Amniotic epithelial cell (primary cell): Measurements from ENCODE around the gene DNER.
A peak's percentile ranks its signal among the peaks of the same experiment; 100 is the strongest.

Source experiments
- DNase-seq: peaks from one replicate; pipeline ENCODE4 v3.0.0-alpha.2; 2010; ENCODE audit warnings: low read depth

The DNER gene

GRCh38 chr2:229488232-229488631 is 226.1 kb downstream of the DNER start:
- no peak for DNase-seq

GRCh38 chr2:229486673-229487072 is 227.7 kb downstream of the DNER start:
- no peak for DNase-seq

DNA sequence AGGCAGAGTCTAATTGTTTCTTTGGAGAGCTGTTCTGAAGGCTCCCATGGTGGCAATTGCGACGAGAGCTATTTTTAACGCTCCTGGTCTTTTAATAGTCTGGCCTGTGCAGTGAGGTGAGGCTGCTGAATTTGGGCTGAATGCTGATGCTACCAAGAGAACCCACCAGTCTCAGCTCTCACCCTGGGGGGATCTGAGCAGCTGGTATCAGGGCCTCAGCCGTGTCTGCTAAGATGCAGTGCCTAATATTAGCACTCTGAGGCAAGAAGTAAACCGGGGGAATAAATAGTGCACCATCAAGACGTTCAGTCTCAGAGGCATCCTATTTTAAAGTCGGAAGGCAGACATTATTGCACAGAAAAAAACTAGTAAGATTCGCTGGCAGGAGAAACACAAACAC is 228.5 kb downstream of the DNER start:
- DNase-seq: no peak

DNA sequence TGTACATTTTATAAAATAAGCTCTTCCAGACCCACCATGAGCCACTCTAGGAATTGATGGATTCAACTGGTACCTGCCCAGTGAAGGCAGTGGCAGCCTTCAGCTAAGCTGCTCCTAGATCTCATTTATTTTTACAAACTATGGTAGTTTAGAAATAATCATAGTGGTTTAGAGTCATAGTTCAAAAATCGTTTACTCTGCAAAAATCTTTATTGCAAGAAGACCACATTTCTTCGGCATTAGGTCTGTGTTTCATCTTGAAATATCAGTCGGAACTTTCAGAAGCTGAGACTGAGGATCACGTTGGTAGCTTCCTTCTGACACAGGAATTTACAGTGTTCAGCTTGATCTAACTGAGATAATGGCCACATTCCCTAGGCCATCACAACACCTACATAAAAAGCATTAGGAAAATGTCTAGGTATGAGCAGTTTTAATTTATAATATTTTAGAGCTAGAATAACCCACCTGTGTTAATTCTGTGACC is 237.0 kb downstream of the DNER start:
- DNase-seq: no peak

DNA sequence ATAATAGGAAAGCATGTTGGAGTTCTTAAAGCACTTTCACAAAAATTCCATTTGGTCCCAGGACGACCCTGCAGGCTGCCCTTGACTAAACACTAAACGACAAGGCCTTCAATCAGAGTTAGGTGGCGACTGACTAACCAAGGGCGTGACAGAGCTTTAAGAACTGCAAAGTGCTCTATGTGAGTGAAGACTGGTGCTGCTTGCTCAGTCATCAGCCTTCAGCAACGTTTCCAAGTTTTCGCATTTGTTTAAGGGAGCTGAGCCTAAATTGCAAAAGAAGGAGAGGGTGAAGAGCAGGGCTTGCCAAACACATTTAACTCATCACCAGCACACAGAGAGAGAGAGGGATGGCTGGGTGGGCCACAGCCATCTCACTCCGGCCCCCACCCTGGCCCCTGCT is 238.6 kb downstream of the DNER start:
- DNase-seq: no peak

- DNase-seq: no peak
Observed at GRCh38 chr2:229474125-229474524, 240.2 kb downstream of the DNER start.

DNA sequence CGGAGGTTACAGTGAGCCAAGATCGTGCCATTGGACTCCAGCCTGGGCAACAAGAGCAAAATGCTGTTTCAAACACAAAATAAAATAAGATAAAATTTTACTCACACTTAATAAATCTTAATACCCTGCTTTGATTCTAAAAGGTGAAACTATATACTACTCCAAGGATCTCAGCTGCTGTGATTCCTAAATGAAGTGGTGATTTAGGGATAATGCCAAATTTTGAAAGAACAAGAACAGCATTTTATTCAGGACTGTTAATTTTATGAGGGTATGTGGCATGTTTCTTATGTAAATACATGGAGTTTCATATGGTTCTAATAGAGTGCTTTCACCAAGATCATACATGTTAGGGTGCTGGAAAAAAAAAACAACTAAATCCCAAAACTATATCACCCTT is 243.6 kb downstream of the DNER start:
- DNase-seq: no peak

- no peak for DNase-seq
Observed at GRCh38 chr2:229467783-229468182, 246.6 kb downstream of the DNER start.

- DNase-seq: no peak
Observed at GRCh38 chr2:229463841-229464346, 250.5 kb downstream of the DNER start.

- DNase-seq: no peak
Observed at GRCh38 chr2:229462112-229462511, 252.2 kb downstream of the DNER start.

GRCh38 chr2:229456091-229456490 is 258.3 kb downstream of the DNER start:
- peak; percentile 32 for DNase-seq

DNA sequence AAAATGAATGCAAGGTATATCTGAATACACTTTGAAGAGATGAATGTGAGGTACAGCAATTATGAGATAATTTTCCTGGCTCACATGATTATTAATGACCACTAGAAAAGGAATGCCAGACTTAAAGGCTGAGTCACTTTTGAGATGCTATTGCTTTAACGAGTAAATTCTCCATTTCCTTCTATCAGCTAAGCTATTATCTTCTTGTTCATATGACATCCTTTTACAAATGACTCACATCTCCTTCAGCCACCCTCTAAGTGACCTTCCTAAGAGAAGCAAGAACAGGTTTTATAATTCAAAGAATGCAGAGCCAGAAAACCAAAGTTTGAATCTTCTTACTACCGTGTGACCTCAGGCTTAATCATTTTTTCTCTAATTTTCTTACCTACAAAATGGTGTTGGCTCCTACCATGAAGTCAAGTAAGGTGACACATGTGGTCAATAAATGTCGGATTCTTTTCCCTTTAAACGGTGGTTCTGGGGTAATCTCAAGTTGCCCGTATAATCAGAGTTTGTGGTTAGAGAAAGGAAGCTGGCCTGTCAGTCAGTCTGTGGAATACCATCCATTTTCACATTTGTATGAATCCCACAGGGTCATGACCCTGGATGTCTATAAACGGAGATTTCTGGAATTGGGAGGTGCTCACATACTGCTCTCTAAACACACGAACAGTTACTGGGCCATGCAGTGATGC is 259.3 kb downstream of the DNER start:
- peak; percentile 95 for DNase-seq

DNA sequence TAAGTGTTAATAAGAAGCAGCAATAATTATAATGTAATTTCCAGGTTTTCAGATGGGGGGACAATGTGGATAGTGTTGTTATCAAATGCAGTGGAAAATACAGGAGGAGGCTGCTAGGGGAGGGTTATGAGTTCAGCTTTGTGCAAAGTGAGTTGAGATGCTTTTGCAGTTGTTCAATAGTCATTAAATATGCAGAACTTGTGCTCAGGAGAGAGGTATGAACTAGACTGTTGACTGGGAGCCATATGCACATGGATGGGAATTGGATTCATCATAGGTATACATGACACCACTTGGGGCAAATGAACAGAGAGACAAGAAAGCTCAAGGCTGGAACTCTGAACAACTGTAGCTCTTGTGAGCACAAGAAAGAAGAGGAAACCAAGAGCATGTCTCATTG is 261.1 kb downstream of the DNER start:
- DNase-seq: no peak

DNA sequence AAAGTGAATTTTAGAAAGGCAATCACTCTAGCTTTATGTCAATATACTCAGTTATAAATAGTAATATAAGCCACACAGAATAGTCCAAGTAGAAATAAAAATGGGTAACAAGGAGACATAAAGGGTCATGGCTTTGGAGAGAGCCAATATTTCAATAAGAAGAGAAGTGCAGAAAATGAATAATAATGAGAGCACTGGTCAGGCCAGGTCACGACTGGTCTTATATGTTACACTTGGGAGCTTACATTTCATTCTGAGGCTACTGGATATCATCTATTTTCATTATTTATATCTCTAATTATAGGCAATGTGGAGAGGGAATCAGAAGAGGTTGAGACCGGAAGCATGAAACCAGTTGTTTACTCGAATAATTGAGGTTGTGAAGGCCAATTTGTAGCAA is 262.5 kb downstream of the DNER start:
- no peak for DNase-seq

- no peak for DNase-seq
Observed at GRCh38 chr2:229447227-229447626, 267.1 kb downstream of the DNER start.

- no peak for DNase-seq
Observed at GRCh38 chr2:229446350-229446749, 268.0 kb downstream of the DNER start.

- peak; percentile 74 for DNase-seq
Observed at GRCh38 chr2:229445501-229446211, 268.7 kb downstream of the DNER start.

GRCh38 chr2:229445019-229445418 is 269.3 kb downstream of the DNER start:
- peak; percentile 99 for DNase-seq

GRCh38 chr2:229443546-229444268 is 270.6 kb downstream of the DNER start:
- no peak for DNase-seq

DNA sequence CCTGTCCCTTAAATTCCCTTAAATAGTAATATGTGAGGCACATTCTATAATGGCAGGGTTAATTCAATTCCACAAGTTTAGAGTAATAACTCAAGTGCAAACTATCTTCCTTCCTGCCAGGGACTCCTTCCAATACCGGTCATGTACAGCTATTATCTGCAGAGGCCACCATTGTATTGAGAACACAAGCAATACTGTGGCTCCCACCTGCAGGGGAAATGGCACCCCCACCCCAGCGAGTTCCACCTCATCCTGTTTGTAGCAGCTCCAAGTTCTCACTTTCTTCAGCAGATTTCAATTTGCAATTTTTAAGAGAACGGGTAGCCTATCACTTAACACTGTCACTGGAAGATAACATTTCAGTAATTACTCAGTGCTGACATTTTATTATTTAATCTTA is 271.2 kb downstream of the DNER start:
- no peak for DNase-seq

GRCh38 chr2:229438430-229439159 is 275.8 kb downstream of the DNER start:
- no peak for DNase-seq

DNA sequence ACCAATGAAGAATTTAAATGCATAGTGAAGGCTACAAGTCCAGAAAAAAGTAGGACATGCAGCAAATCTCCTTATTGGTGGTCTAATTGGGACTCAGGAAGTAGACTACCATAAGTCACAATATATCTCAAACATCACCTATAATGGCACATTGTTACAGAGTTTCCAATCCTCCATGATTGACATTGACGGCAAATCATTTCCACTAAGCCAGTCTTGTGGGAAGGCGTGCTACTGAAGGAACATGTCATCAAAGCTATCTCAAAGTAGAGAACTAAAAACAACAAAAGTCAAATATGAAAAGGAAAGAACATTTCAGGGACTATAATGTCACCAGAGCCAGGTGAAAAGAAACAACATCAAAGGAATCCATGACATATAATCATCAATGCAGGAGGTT is 276.9 kb downstream of the DNER start:
- no peak for DNase-seq
